Measurements from ENCODE around the gene SLC22A23. TPM values are rescaled to one million over a fixed set of nuclear protein-coding genes. Genes with fewer than 3 reads are reported as not detected.

Gene SLC22A23
- total RNA-seq, 6 donors from 2014 or later, result 18.2 to 73.1 (median 28.3) TPM

DNA sequence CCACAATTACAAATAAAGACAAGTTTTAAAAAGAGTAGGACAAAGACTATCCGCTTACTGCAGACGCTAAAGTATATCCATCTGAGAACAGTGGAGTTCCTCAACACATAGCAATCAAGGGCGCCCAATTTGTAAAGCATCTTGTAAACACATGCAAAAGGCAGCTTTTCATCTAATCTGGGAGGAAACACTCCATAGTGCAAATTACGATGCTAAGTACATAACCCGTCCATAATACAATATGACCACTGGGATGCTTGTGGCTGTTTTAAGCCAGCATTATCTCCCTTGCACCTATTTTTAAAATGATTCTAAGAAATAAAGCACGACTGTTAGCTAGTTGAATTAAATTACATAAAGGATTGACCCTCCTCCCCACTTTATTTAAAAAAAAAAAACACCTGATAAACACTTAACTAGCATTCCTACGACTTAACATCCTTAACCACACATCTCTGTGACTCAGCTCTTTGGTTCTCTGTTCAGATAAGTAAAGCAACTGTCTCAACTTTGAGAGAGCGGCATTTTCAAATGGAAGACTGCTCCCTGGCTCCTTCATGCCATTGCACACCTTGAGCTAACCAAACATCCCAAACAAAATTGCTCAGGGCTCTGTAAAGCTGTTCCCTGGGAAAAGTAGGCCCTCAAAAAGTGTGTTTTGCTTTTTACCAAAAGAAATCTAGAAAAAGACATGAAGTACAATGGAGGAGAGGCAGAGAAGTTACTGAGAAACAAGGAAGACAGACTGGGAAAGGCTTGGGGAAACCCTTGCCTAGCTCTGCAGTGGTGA is 14.2 kb downstream of the SLC22A23 start:
- no peak for ATAC-seq (ENCODE audit: low FRiP score in 2 of 2)
- H3K27ac ChIP-seq, result no peak overlapping the region
- no peak overlapping the region for H3K4me3 ChIP-seq
- TF ChIP-seq, protein P1, sequence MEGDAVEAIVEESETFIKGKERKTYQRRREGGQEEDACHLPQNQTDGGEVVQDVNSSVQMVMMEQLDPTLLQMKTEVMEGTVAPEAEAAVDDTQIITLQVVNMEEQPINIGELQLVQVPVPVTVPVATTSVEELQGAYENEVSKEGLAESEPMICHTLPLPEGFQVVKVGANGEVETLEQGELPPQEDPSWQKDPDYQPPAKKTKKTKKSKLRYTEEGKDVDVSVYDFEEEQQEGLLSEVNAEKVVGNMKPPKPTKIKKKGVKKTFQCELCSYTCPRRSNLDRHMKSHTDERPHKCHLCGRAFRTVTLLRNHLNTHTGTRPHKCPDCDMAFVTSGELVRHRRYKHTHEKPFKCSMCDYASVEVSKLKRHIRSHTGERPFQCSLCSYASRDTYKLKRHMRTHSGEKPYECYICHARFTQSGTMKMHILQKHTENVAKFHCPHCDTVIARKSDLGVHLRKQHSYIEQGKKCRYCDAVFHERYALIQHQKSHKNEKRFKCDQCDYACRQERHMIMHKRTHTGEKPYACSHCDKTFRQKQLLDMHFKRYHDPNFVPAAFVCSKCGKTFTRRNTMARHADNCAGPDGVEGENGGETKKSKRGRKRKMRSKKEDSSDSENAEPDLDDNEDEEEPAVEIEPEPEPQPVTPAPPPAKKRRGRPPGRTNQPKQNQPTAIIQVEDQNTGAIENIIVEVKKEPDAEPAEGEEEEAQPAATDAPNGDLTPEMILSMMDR (IDR thresholded peaks at IDR 0.05), result no peak
- no peak for TF ChIP-seq POLR2A (IDR thresholded peaks at IDR 0.05)
- TF ChIP-seq EP300 (IDR thresholded peaks at IDR 0.05), result no peak
- TF ChIP-seq POLR2AphosphoS5 (IDR thresholded peaks at IDR 0.05), result no peak
- no peaks in the 10 kb centered on the region for H3K9me3 ChIP-seq
- no peaks in the 10 kb centered on the region for H3K36me3 ChIP-seq
- H3K4me1 ChIP-seq, result peaks cover 0 to 4% (median 0%) of the 10 kb centered on the region in 4 donors
- no peaks in the 10 kb centered on the region for H3K27me3 ChIP-seq
- WGBS, 2 donors, result 76 to 79% methylated on average over 8 of the region's 8 CpGs
- no peak for DNase-seq

DNA sequence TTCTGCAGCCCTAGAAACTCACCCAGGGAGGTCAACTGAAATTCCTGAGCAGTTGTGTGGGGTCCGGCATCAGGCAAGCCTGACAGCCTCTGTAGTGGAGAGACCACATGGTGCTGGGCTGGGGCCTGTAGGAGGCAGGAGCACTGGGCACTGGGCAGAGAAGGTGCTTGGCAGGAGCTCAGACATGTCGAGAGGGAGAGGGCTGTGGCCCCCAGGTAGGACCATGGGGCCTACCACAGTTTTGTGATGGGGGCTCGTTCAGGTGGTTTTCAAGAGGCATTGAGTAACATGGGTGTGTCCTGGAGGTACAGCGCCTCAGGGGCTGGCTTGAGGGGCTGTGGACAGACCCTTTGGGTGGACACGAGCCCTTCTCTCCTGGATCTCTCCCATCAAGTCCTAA is 15.9 kb downstream of the SLC22A23 start:
- no peaks in the 10 kb centered on the region for H3K27me3 ChIP-seq
- TF ChIP-seq, protein P1 (IDR thresholded peaks at IDR 0.05), result no peak
- TF ChIP-seq POLR2A (IDR thresholded peaks at IDR 0.05) (no peak), EP300 (IDR thresholded peaks at IDR 0.05) (no peak), POLR2AphosphoS5 (IDR thresholded peaks at IDR 0.05) (no peak)
- DNase-seq (no peak), ATAC-seq (ENCODE audit: low FRiP score in 2 of 2) (no peak)
- H3K36me3 ChIP-seq, result no peaks in the 10 kb centered on the region
- WGBS, 2 donors, result 79 to 89% methylated on average over 5 of the region's 5 CpGs
- no peak overlapping the region for H3K27ac ChIP-seq
- peaks cover 0 to 4% (median 0%) of the 10 kb centered on the region in 4 donors for H3K4me1 ChIP-seq
- no peaks in the 10 kb centered on the region for H3K9me3 ChIP-seq
- H3K4me3 ChIP-seq, result no peak overlapping the region

DNA sequence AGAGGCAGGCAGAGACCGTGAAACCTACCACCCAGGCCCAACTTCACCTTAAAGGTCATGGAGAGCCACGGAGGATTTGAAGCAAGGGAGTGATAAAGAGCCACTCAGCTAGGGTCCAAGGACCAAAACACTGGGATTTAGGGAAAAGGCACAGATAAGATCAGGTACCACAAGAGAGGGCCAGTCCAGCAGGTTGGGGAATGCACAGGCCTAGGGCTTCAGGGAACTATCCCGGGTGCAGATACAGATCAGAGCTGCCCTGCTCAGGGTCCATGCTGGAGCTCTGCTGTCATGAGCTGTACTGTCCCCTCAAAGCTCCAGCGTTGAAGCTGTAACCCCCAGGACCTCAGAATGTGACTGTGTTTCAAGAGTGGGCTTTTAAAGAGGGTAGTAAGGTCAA is 16.9 kb downstream of the SLC22A23 start:
- Histone ChIP-seq H3K36me3 (no peaks in the 10 kb centered on the region), H3K4me3 (no peak overlapping the region), H3K9me3 (no peaks in the 10 kb centered on the region), H3K27ac (no peak overlapping the region), H3K27me3 (no peaks in the 10 kb centered on the region), H3K4me1 (peaks cover 0 to 4% (median 0%) of the 10 kb centered on the region in 4 donors)
- no peak for DNase-seq
- TF ChIP-seq POLR2AphosphoS5 (IDR thresholded peaks at IDR 0.05), result no peak
- WGBS, 2 donors, result 74 to 94% methylated on average over 4 of the region's 4 CpGs
- no peak for ATAC-seq (ENCODE audit: low FRiP score in 2 of 2)

- peak in 1 of 2 donors; percentile 43 for ATAC-seq (ENCODE audit: low FRiP score in 2 of 2)
- Histone ChIP-seq H3K27me3 (no peaks in the 10 kb centered on the region), H3K4me1 (peaks cover 0 to 4% (median 0%) of the 10 kb centered on the region in 4 donors), H3K36me3 (no peaks in the 10 kb centered on the region), H3K27ac (no peak overlapping the region), H3K9me3 (no peaks in the 10 kb centered on the region), H3K4me3 (no peak overlapping the region)
- TF ChIP-seq POLR2AphosphoS5 (IDR thresholded peaks at IDR 0.05) (no peak), POLR2A (IDR thresholded peaks at IDR 0.05) (no peak), EP300 (IDR thresholded peaks at IDR 0.05) (no peak)
- TF ChIP-seq, protein P1 (IDR thresholded peaks at IDR 0.05), result no peak
- WGBS, 2 donors, result 61 to 73% methylated on average over 25 to 26 of the region's 26 CpGs
- DNase-seq, result no peak
These were observed 18.4 kb downstream of the SLC22A23 start for GRCh38 chr6:3438190-3439167.

GRCh38 chr6:3433005-3433404 is 23.8 kb downstream of the SLC22A23 start:
- TF ChIP-seq POLR2A (IDR thresholded peaks at IDR 0.05) (no peak), EP300 (IDR thresholded peaks at IDR 0.05) (no peak), POLR2AphosphoS5 (IDR thresholded peaks at IDR 0.05) (no peak)
- TF ChIP-seq, protein P1 (IDR thresholded peaks at IDR 0.05), result no peak
- H3K4me1 ChIP-seq, result no peaks in the 10 kb centered on the region
- DNase-seq (no peak), ATAC-seq (ENCODE audit: low FRiP score in 2 of 2) (no peak)
- no peak overlapping the region for H3K4me3 ChIP-seq
- 62 to 80% methylated on average over 1 to 4 of the region's 4 CpGs for whole genome bisulfite sequencing, 2 donors
- H3K27ac ChIP-seq, result no peak overlapping the region
- no peaks in the 10 kb centered on the region for H3K9me3 ChIP-seq
- H3K36me3 ChIP-seq, result no peaks in the 10 kb centered on the region
- no peaks in the 10 kb centered on the region for H3K27me3 ChIP-seq
